HG03045 (cell line): ENCODE results near the gene CFD.

Source experiments
- ATAC-seq: cut with Tn5 transposase; IDR thresholded peaks from one replicate; pipeline ENCODE4 v1.9.1; 2021; ENCODE audit warnings: mild to moderate bottlenecking, moderate library complexity; ENCODE audit not compliant: unreplicated experiment

Gene CFD

DNA sequence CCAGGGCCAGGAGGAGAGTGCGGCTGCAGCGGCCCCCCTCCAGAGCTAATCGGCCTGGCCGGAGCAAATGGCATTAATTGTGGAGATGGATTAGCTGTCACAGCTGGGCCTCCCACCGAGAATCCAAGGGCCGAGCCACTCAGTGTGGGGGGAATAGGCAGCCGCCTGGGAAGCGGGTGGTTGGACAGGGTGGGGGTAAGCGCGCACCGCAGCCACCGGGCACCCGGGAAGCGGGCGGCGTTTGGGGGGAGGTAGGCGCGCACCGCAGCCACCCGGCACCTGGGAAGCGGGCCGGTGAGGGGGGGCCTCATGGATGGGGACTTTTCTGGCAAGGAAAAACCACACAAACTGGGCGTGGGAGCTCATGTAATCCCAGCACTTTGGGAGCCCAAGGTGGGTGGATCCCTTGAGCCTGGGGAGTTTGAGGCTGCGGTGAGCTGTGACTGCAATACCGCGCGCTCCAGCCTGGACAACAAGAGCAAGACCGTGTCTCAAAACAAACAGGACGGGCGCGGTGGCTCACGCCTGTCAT is 43.9 kb downstream of the CFD start:
- no peak for ATAC-seq

DNA sequence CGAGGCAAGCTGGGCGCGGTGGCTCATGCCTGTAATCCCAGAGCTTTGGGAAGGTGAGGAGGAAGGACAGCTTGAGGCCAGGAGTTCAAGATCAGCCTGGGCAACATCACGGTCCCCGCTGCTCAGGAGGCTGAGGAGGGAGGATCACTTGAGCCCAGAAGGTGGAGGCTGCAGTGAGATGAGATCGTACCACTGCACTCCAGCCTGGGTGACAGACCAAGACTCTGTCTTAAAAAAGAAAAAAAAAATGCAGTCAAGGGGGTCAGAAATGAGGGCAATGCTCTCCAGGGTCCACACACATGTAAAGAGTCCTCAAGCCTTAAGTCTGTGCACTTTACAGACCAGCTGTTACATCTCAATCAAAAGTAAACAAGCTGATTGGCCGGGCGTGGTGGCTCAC is 45.1 kb downstream of the CFD start:
- no peak for ATAC-seq

DNA sequence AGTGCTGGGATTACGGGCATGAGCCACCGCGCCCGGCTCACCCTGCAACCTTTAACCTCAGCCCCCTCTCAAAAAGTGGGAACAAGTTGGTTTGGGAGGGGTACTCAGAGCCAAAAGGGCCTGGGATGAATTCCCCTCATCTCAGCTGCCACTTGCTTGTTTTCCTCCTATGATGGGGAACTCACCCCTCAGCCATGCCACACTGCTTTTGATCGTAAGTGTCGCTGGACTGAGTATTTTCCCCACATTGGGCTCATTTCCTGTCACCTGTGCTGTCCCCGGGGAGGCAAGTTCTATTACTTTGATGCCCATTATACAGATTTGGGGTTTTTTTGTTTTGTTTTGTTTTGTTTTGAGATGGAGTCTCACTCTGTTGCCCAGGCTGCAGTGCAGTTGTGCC is 47.0 kb downstream of the CFD start:
- ATAC-seq: no peak

DNA sequence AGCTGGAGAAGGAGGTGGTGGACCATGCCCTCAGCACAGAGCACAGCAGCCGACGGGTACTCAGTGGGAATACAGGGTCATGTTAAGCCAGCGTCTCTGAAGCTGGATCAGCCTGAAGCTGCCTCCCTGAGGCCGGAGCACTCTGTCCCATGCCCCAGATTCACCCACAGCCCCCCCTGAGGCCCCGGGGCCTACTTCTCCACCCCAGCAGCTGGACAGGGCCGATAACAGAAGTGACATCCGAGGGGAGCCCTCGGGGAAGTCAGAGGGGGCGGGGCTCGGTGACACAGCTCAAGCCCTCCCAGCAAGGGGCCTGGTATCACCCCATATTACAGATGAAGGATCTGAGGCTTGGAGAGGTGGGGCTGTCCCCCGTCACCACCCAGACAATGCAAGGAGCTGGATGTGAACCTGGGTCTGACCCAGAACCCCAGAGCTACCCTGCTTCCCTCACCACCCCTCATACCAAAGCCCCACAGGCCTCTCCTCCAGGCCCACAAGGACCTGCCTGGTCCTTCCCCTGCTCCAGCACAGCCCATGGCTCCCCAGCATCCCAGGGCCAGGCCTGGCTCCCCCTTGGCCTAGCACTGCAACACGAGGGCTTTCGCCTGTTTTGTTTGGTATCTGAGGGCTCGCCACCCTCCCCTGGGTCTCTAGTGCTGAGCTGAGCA is 47.9 kb downstream of the CFD start:
- ATAC-seq: no peak

DNA sequence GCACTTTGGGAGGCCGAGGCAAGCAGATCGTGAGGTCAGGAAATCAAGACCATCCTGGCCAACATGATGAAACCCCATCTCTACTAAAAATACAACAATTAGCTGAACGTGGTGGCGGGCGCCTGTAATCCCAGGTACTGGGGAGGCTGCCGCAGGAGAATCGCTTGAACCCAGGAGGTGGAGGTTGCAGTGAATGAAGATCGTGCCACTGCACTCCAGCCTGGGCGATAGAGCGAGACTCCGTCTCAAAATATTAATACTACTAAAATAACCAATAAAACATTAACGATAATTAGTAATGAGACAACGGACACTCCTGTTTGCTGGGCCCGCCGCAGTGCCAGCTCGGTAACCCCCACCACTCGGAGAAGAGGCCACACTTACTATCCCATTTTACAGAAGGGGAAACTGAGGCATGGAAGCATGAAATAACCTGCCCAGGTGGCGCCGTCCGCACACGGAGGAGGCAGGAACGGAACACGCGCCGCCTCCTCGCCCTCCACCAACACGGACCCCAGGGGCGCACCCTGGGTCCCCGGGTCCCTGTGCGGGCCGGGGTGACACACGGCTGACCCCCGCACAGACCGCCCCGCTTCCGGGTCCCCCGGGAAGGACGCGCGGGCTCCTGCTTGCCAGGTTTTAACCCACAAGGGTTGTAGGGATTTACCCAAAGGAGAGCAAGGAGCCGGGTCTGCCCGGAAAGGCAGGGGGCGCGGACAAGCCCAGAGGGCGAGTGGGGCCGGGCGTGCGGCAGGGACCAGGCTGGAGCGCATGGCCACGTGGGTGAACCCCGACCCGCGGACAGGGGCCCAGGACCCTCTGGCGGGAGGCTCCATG is 52.0 kb downstream of the CFD start:
- no peak for ATAC-seq

DNA sequence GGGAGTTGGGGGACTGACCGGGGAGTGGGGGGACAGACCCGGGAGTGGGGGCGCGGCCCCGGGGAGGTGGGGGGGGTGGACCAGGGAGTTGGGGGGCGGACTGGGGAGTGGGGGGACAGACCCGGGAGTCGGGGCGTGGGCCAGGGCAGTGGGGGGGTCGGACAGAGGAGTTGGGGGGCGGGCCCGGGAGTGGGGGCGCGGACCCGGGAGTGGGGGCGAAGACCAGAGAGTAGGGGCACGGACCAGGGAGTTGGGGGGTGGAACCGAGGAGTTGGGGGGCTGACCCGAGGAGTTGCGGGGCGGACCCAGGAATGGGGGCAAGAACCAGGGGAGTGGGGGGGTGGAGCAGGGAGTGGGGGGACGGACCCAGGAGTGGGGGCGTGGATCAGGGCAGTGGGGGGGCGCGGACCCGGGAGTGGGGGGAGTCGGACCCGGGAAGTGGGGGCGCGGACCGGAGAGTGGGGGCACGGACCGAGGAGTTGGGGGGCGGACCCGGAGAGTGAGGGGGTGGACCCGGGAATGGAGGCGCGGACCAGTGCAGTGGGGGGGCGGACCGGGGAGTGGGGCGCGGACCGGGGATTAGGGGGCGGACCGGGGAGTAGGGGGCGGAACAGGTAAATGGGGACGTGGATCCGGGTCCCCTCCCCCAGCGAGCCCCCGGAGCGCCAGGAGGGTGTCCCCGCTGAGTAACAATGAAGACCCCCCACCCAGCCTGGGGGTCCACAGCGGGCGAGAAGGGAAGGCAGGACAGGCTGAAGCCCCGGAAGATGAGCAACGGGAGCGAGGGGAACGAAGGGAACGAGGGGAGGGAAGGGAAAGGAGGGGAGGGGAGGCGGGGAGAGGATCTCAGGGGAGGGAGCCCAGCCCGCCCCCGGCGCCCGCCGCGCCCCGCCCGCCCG is 53.0 kb downstream of the CFD start:
- ATAC-seq: no peak
